NCI-H2107 (cell line): ENCODE data around the gene GID4.

Source experiments
- DNase-seq: peaks from one replicate; lab custom pipeline; 2025; lab: John Stamatoyannopoulos, UW

The GID4 gene

GRCh38 chr17:18016426-18016825 is 22.8 kb upstream of the GID4 start:
- no peak for DNase-seq

DNA sequence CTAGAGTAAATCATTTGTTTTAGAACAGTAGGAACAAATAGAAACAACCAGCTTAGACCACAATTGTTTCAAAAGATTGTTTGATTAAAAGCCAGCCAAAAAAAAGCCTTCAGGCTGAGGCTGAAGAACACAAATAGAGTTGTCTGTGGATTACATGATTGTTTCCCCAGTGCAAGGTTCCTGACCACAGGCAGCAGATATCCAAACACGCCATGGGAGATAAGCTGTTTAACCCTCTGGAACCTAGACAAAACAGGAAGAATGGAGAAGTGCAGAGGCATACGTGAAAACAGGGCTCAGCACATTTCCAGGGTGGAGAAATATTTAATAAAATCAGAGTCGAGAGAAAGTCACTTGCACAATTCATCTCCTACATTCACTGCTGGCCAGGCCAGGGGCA is 21.2 kb upstream of the GID4 start:
- DNase-seq, result no peak

- no peak for DNase-seq
Measured at GRCh38 chr17:18018411-18018921, 20.7 kb upstream of the GID4 start.

- no peak for DNase-seq
Measured at GRCh38 chr17:18019838-18020154, 19.4 kb upstream of the GID4 start.

DNA sequence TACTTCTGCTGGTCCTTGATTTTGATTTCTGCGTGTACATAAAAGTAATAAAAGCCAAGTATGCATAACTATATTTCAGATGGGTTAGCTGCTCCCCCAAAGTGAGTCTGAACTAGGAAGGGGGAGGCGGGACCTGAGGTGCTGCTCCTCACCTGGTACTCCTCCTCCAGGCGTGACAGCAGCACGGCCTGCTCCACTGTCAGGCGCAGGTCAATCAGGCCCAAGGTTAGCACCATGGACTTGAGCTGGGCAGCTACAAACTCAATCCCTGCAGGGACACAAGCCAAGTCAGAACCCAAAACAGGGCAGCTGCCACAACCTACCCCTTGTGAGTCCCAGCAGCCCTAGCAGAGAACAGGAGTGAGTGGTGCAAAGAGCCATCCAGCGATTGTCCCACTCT is 18.2 kb upstream of the GID4 start:
- no peak for DNase-seq

GRCh38 chr17:18021372-18021771 is 17.8 kb upstream of the GID4 start:
- DNase-seq, result no peak

- no peak for DNase-seq
Measured at GRCh38 chr17:18025241-18025944, 13.8 kb upstream of the GID4 start.

DNA sequence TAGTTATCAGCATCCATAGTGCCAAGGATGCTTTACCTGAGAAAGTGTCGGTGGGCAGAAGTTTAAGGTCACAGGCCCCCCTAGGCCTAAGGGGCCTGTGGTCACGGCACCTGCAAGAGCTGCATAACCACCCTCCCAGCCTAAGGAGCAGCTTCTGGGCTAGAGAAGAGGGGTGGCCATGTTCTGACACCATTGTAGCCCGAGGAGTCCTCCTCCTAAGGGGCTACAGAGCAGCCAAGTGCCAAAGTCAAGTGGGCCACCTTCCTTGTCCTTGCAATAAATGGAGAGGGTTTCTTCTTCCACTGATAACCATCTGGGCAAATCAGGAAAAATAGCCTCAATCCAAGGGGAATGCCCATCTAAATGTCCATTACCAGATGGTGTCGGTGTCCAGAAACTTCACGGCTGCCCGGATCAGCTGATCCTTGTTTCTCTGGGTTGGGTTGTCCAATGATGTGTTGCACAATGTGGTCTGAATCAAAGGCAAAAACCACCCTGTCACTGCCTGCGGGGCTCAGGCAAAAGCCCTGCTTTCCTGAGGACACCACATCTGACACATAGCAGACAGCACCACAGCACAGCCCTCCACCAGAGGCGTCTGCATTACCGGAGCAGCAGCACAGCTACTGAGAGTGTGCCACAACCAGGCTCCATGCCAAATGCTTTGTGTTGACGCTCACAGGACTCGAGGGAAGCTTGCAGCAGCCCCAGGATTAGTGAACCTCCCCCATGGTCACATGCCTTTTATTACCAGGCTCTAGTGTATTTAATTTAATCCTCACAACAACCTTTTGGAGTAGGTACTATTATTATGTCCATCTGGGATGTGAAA is 13.0 kb upstream of the GID4 start:
- DNase-seq, result no peak

DNA sequence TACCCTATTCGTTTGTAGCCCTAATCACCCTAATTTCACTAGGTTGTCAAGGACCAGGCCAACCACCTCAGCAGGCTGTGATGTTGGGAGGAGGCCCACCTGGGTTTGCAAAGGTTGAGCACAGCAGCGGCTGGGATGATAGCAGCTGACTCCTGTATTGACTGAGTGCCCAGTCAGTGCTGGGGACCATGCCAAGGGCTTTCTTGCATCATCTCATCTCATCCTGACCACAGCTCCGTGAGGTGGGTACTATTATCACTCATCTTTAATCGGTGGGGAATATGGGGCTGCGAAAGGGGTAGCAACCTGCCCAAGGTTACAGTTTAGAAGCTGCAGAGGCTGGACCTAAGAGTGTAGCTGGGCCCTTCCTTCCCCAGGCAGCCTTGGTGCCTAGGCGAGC is 11.9 kb upstream of the GID4 start:
- DNase-seq, result no peak

- no peak for DNase-seq
Measured at GRCh38 chr17:18028114-18028951, 10.9 kb upstream of the GID4 start.

DNA sequence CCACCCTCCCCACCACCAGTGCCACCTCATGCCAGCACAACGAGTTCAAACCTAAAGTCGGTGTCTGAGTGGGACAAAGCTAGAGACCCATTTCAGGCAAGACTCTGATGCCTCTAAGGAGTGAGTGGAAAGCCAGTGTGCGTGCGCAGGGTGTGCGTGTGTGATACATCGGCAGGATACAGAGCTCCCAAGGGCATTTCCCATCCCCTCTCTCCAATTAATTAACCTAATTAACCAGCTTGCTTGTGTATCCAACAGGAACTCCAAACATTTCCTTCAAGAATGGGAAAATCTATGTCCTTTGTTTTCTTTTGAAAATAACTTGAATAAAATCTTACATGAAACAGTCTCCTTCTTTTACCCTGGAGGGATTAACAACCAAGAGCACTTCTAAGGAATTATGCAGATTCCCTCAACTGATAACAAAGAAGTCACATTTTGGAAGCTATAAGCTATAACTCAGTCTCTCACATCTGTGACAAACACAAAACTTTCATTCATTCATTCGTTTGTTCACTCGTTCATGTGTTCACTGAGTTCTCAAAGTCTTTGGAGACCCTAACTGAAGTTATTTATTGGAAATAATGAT is 10.2 kb upstream of the GID4 start:
- DNase-seq, result no peak

DNA sequence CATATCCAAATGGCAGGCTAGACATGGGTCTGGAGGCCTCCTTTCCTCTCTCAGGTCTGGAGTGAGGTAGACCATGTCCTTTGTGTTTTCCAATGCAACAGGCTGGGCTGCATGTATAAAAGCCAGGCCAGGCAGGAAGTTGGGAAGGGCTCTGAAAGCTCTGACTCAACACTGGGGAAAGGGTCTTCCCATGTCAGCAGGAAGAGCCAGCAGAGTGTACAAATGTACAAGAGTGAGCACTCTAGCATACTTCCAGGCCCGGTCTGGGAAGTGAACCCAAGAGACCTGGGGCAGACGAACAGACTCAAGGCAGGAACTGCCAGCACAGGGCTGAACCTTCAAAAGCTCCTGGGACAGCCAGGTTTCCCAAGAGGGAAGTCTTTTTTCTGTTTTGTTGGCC is 7.3 kb upstream of the GID4 start:
- no peak for DNase-seq

DNA sequence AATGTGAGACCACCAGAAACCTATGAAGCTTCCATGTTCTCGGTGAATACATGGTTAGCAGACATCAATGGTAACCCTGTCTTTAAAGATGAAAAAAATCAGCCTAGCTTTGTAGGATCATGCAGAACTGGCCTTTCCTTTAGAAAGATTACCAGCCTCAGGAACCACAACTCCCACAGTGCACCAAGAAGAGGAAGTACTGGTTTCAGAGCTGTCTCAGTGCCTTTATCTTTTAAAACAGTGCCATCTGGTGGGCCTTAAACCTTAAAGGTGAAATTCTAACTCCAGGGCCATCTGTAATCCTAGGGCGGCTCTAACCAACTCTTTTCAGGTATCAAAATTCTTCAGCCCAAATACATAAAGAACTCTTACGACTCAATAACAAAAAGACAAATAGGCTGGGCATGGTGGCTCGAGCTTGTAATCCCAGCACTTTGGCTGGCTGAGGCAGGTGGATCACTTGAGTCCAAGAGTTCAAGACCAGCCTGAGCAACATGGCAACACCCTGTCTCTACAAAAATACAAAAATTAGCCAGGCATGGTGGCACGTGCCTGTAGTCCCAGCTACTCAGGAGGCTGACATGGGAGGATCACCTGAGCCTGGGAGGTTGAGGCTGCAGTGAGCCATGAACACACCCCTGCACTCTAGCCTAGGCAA is 5.6 kb upstream of the GID4 start:
- peak; percentile 44 for DNase-seq

DNA sequence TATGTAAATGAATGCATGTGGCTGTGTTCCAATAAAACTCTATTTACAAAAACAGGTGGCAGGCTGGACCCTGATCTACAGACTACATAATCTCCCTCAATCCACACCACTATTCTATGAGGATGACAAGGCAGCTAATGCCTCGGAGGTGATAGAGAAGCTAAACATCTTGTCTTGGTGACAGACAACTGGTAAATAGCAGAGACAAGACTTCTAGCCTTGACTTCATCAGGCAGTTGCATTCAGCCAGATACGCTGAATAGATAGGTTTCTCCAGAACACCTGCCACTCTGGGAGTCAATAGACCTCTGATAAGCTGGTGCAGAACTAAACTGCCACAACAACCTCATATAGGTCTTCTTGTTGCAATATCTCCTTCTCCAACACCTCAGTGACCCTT is 3.5 kb upstream of the GID4 start:
- no peak for DNase-seq

GRCh38 chr17:18037486-18037885 is 1.7 kb upstream of the GID4 start:
- DNase-seq, result no peak

GRCh38 chr17:18038149-18038850 is 908 bp upstream of the GID4 start:
- no peak for DNase-seq

- no peak for DNase-seq
Measured at GRCh38 chr17:18039535-18040260, 490 bp downstream of the GID4 start.

DNA sequence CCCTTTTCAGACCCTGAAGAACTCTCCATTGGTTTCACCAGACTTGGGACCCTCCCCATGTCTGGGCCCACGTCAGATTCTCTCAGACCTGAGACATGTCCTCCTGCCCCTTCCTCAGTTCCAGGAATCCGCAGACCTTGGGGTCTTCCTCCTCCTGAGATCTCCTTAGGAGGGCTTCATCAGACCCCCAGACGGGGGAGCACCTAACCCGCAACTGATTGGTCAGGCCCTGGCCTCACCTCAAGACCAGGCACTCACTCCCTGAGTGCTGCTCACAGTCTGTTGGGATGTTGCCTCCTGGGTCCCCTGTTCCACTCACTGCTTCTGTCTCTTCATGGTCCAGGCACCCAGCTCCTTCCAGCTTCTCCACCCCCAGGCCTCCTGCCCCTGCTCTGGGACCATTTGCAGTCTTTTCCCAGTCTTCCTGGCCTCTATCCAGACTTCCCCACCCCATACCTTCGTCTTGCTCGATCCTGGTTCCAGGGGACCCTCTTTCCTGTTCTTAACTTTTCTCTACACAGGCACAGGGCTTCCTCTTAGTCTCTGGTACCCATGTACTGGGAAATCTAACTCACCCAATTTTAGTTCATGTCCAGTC is 1.2 kb downstream of the GID4 start:
- DNase-seq, result no peak

DNA sequence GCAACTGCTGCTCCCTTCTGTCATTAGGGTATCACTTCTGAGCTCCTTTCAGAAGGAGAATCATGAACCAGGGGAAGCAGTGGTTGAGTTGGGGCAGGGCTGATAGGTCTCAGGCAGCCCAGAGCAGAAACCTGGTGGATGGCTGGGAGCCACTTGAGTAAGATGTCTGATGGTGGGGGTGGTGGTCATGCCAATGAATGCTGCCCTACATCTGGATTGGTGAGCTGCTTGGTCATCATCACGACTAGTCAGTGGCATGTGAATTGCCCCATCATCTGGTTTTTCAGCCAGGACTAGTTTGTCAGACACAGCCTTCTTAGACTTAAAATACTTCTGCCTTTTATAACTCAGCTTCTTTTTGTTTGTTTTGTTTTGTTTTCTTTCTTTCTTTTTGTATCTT is 2.6 kb downstream of the GID4 start:
- no peak for DNase-seq

GRCh38 chr17:18042983-18043382 is 3.8 kb downstream of the GID4 start:
- no peak for DNase-seq
